Uterus (tissue), 4 donors: ENCODE results near the gene VARS2. TPM values are rescaled to one million over a fixed set of nuclear protein-coding genes. Genes with fewer than 3 reads are reported as not detected.
"Not testable (repeated sequence)": the region's sequence is repeated elsewhere in the genome, so short reads cannot be mapped to it uniquely, and the experiment has no call there.

ENCODE experiments used
- DNase-seq, 2 donors: peaks; one replicate each; pipeline ENCODE4 v3.0.0-alpha.2; 2019 to 2020
- H3K27ac ChIP-seq, 2 donors: fragments of 200-600 bp; sonication (generic); 1 replicate in 1 of 2; 2 replicates in 1 of 2; pipeline ENCODE4 v1.5.1; 2016 to 2018
- H3K27me3 ChIP-seq, 2 donors: fragments of 200-600 bp; sonication (generic); one replicate each; pipeline ENCODE4 v1.5.1; 2018 to 2019; ENCODE audit warnings: control low read depth in 1 of 2
- H3K36me3 ChIP-seq, 2 donors: fragments of 200-600 bp; sonication (generic); one replicate each; pipeline ENCODE4 v1.5.1; 2019; ENCODE audit warnings: control low read depth in 1 of 2
- H3K4me1 ChIP-seq, 2 donors: fragments of 200-600 bp; sonication (generic); one replicate each; pipeline ENCODE4 v1.5.1; 2018 to 2019; ENCODE audit warnings: control low read depth in 1 of 2
- H3K4me3 ChIP-seq, 2 donors: fragments of 200-600 bp; sonication (generic); 1 replicate in 1 of 2; 2 replicates in 1 of 2; pipeline ENCODE4 v1.5.1; 2018 to 2019; ENCODE audit warnings: mild to moderate bottlenecking in 1 of 2
- H3K9me3 ChIP-seq, 2 donors: fragments of 200-600 bp; sonication (generic); one replicate each; pipeline ENCODE4 v1.5.1; 2019; ENCODE audit warnings: control low read depth in 1 of 2
- POLR2A ChIP-seq, 2 donors: fragments of 450-650 bp; IDR thresholded peaks; one replicate each; pipeline ENCODE4 v1.6.1; 2016; ENCODE audit warnings: antibody characterized with exemption in 2 of 2, mild to moderate bottlenecking in 1 of 2, moderate library complexity in 1 of 2
- intact Hi-C: fragments of 100-400 bp; cut with DNase I; formaldehyde crosslinking; loops from one replicate; pipeline ENCODE4 v1.15.1; 2023; ENCODE audit warnings: low total_unique reads
- total RNA-seq, 4 donors: library from RNA; depleted of rRNA in 3 of 4; stranded (reverse); fragments of >200 nt in 3 of 4; gene quantifications; one replicate each; pipeline versions ENCODE4 v1.1.0 to v1.2.4, GENCODE V29; 2014 to 2023
- TF ChIP-seq, protein P1 (sequence below), 4 experiments: fragments of 200-600 bp in 2 of 4; fragments of 450-650 bp in 2 of 4; sonication (generic) in 2 of 4; IDR thresholded peaks; one replicate each; pipeline ENCODE4 v1.5.1; 2016 to 2019; ENCODE audit warnings: antibody characterized with exemption in 4 of 4, mild to moderate bottlenecking in 2 of 4, moderate library complexity in 1 of 4
- donor health status: DM: yes; HTN: yes; CAD: no.

VARS2 gene
- total RNA-seq, 4 donors from 2014 or later, result 12.6 to 34.2 (median 22.4) TPM

GRCh38 chr6:30926644-30927043 is 12.6 kb downstream of the VARS2 start:
- DNase-seq, result no peak
- no peaks in the 10 kb centered on the region for H3K27me3 ChIP-seq
- no peaks in the 10 kb centered on the region for H3K36me3 ChIP-seq
- no peaks in the 10 kb centered on the region for H3K4me1 ChIP-seq
- H3K27ac ChIP-seq, result no peak overlapping the region
- intact Hi-C loops, result no loop called here
- H3K9me3 ChIP-seq, result no peaks in the 10 kb centered on the region
- H3K4me3 ChIP-seq, result no peak overlapping the region
- no peak for TF ChIP-seq POLR2A (IDR thresholded peaks at IDR 0.05)
- TF ChIP-seq, protein P1, sequence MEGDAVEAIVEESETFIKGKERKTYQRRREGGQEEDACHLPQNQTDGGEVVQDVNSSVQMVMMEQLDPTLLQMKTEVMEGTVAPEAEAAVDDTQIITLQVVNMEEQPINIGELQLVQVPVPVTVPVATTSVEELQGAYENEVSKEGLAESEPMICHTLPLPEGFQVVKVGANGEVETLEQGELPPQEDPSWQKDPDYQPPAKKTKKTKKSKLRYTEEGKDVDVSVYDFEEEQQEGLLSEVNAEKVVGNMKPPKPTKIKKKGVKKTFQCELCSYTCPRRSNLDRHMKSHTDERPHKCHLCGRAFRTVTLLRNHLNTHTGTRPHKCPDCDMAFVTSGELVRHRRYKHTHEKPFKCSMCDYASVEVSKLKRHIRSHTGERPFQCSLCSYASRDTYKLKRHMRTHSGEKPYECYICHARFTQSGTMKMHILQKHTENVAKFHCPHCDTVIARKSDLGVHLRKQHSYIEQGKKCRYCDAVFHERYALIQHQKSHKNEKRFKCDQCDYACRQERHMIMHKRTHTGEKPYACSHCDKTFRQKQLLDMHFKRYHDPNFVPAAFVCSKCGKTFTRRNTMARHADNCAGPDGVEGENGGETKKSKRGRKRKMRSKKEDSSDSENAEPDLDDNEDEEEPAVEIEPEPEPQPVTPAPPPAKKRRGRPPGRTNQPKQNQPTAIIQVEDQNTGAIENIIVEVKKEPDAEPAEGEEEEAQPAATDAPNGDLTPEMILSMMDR (IDR thresholded peaks at IDR 0.05), result no peak

- H3K27ac ChIP-seq, H3K4me3 ChIP-seq, H3K36me3 ChIP-seq, H3K4me1 ChIP-seq, DNase-seq, intact Hi-C loops, H3K9me3 ChIP-seq, H3K27me3 ChIP-seq: not testable (repeated sequence)
Measured at GRCh38 chr6:30927080-30927479, 13.0 kb downstream of the VARS2 start.

GRCh38 chr6:30928677-30929076 is 14.6 kb downstream of the VARS2 start:
- H3K4me1 ChIP-seq, result no peaks in the 10 kb centered on the region
- no peaks in the 10 kb centered on the region for H3K36me3 ChIP-seq
- H3K27me3 ChIP-seq, result no peaks in the 10 kb centered on the region
- no peaks in the 10 kb centered on the region for H3K9me3 ChIP-seq
- H3K4me3 ChIP-seq, result no peak overlapping the region
- no peak for DNase-seq
- intact Hi-C loops, result no loop called here
- no peak overlapping the region for H3K27ac ChIP-seq
- no peak for TF ChIP-seq POLR2A (IDR thresholded peaks at IDR 0.05)
- TF ChIP-seq, protein P1 (IDR thresholded peaks at IDR 0.05), result no peak

GRCh38 chr6:30930506-30930905 is 16.5 kb downstream of the VARS2 start:
- no peak for TF ChIP-seq POLR2A (IDR thresholded peaks at IDR 0.05)
- TF ChIP-seq, protein P1 (IDR thresholded peaks at IDR 0.05), result no peak
- intact Hi-C loops, result no loop called here

GRCh38 chr6:30931272-30931671 is 17.2 kb downstream of the VARS2 start:
- TF ChIP-seq, protein P1 (IDR thresholded peaks at IDR 0.05), result no peak
- no peak for TF ChIP-seq POLR2A (IDR thresholded peaks at IDR 0.05)
- no peak for DNase-seq
- Histone ChIP-seq H3K36me3 (no peaks in the 10 kb centered on the region), H3K4me3 (no peak overlapping the region), H3K9me3 (no peaks in the 10 kb centered on the region), H3K27me3 (no peaks in the 10 kb centered on the region), H3K27ac (no peak overlapping the region), H3K4me1 (no peaks in the 10 kb centered on the region)
- intact Hi-C loops, result no loop called here

More at GRCh38 chr6:30930506-30930905, 16.5 kb downstream of the VARS2 start:
- Histone ChIP-seq H3K27me3 (no peaks in the 10 kb centered on the region), H3K4me1 (no peaks in the 10 kb centered on the region), H3K9me3 (no peaks in the 10 kb centered on the region), H3K36me3 (no peaks in the 10 kb centered on the region), H3K27ac (no peak overlapping the region), H3K4me3 (no peak overlapping the region)
- no peak for DNase-seq
